Measurements from ENCODE around the gene CTPS2.

DNA sequence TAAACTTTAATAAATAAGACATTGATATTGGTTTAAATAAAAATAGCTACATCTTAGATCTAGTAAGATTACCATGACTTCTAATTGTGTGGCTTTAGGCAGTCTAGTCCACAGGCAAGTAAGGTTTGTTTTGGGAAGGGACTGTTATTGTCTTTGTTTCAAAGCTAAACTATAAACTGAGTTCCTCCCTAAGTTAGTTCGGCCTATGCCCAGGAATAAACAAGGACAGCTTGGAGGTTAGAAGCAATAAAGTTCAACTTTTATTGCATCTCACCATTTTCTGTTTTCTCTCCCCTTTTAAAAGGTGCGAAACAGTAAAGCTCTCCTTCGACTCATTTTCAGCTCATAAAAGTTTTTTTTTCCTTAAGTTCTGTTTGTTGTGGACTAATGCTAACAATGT, 133.0 kb downstream of the CTPS2 start:
- TF ChIP-seq, protein P1, sequence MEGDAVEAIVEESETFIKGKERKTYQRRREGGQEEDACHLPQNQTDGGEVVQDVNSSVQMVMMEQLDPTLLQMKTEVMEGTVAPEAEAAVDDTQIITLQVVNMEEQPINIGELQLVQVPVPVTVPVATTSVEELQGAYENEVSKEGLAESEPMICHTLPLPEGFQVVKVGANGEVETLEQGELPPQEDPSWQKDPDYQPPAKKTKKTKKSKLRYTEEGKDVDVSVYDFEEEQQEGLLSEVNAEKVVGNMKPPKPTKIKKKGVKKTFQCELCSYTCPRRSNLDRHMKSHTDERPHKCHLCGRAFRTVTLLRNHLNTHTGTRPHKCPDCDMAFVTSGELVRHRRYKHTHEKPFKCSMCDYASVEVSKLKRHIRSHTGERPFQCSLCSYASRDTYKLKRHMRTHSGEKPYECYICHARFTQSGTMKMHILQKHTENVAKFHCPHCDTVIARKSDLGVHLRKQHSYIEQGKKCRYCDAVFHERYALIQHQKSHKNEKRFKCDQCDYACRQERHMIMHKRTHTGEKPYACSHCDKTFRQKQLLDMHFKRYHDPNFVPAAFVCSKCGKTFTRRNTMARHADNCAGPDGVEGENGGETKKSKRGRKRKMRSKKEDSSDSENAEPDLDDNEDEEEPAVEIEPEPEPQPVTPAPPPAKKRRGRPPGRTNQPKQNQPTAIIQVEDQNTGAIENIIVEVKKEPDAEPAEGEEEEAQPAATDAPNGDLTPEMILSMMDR (conservative IDR thresholded peaks at IDR 0.05) = no peak
- no peak for TF ChIP-seq ZFX (IDR thresholded peaks at IDR 0.05)

Measured in C4-2B (cell line).